Posterior cingulate gyrus (tissue), 11 donors: ENCODE results near the gene POPDC3.
"Not testable (repeated sequence)": the region's sequence is repeated elsewhere in the genome, so short reads cannot be mapped to it uniquely, and the experiment has no call there.

Experiments used
- DNase-seq, 10 donors: peaks; one replicate each; pipeline versions ENCODE4 v3.0.0 to v3.0.0-alpha.2; 2020 to 2021; ENCODE audit warnings: mixed read lengths in 3 of 10
- intact Hi-C: fragments of 100-400 bp; cut with DNase I; formaldehyde crosslinking; loops from one replicate; pipeline ENCODE4 v1.15.1; 2023

POPDC3 gene

GRCh38 chr6:105199711-105200110 lies 19.9 kb upstream of the POPDC3 start:
- DNase-seq = no peak
- intact Hi-C loops = no loop called here

- intact Hi-C loops = no loop called here
- DNase-seq = no peak
Measured at GRCh38 chr6:105196076-105196475, 16.3 kb upstream of the POPDC3 start.

- intact Hi-C loops = no loop called here
- DNase-seq = no peak
Measured at GRCh38 chr6:105194591-105194990, 14.8 kb upstream of the POPDC3 start.

- intact Hi-C loops = no loop called here
- no peak for DNase-seq
Measured at GRCh38 chr6:105194106-105194505, 14.3 kb upstream of the POPDC3 start.

- intact Hi-C loops = no loop called here
- no peak for DNase-seq
Measured at GRCh38 chr6:105193647-105194046, 13.8 kb upstream of the POPDC3 start.

GRCh38 chr6:105192707-105193465 lies 13.1 kb upstream of the POPDC3 start:
- intact Hi-C loops = no loop called here
- no peak for DNase-seq

GRCh38 chr6:105191351-105191750 lies 11.5 kb upstream of the POPDC3 start:
- intact Hi-C loops = no loop called here

GRCh38 chr6:105189026-105189820 lies 9.4 kb upstream of the POPDC3 start:
- intact Hi-C loops = no loop called here

More at GRCh38 chr6:105191351-105191750, 11.5 kb upstream of the POPDC3 start:
- DNase-seq = no peak

GRCh38 chr6:105188251-105188650 lies 8.4 kb upstream of the POPDC3 start:
- DNase-seq = no peak
- intact Hi-C loops = no loop called here

More at GRCh38 chr6:105189026-105189820, 9.4 kb upstream of the POPDC3 start:
- DNase-seq = no peak

GRCh38 chr6:105186576-105186975 lies 6.8 kb upstream of the POPDC3 start:
- no peak for DNase-seq
- intact Hi-C loops = no loop called here

GRCh38 chr6:105184921-105185320 lies 5.1 kb upstream of the POPDC3 start:
- intact Hi-C loops = no loop called here
- no peak for DNase-seq

- intact Hi-C loops = no loop called here
- no peak for DNase-seq
Measured at GRCh38 chr6:105181981-105182515, 2.2 kb upstream of the POPDC3 start.

- intact Hi-C loops = loop anchor here (5.0 kb wide), 1 partner anchor 224 kb away; the partner anchor contains the start of gene PREP
- no peak for DNase-seq
Measured at GRCh38 chr6:105178636-105179035, 1.2 kb downstream of the POPDC3 start.

- intact Hi-C loops = loop anchor here (5.0 kb wide), 1 partner anchor 224 kb away; the partner anchor contains the start of gene PREP
- DNase-seq = no peak
Measured at GRCh38 chr6:105178110-105178509, 1.7 kb downstream of the POPDC3 start.

- no peak for DNase-seq
- intact Hi-C loops = loop anchor here (5.0 kb wide), 1 partner anchor 225 kb away; the partner anchor contains the start of gene PREP
Measured at GRCh38 chr6:105177556-105177955, 2.3 kb downstream of the POPDC3 start.

- no peak for DNase-seq
- intact Hi-C loops = no loop called here
Measured at GRCh38 chr6:105174512-105174911, 5.3 kb downstream of the POPDC3 start.

GRCh38 chr6:105172515-105172914 lies 7.3 kb downstream of the POPDC3 start:
- intact Hi-C loops, DNase-seq: not testable (repeated sequence)

GRCh38 chr6:105170059-105170458 lies 9.8 kb downstream of the POPDC3 start:
- intact Hi-C loops = no loop called here
- no peak for DNase-seq

GRCh38 chr6:105167914-105168313 lies 11.9 kb downstream of the POPDC3 start:
- intact Hi-C loops = no loop called here
- no peak for DNase-seq

- no peak for DNase-seq
- intact Hi-C loops = no loop called here
Measured at GRCh38 chr6:105164418-105164817, 15.4 kb downstream of the POPDC3 start.

GRCh38 chr6:105163183-105163582 lies 16.6 kb downstream of the POPDC3 start:
- DNase-seq = no peak
- intact Hi-C loops = no loop called here
